B cell (primary cell): Measurements from ENCODE around the gene MAP4K2. TPM values are rescaled to one million over a fixed set of nuclear protein-coding genes. Genes with fewer than 3 reads are reported as not detected.

Source experiments
- ATAC-seq: fragments of 200-7000 bp; cut with Tn5 transposase; one replicate; pipeline ENCODE4 v1.10.0; 2021; ENCODE audit warnings: low read depth, mild to moderate bottlenecking, moderate number of reproducible peaks, moderate library complexity
- CTCF ChIA-PET: fragments of 350-600 bp; sonication (Branson Sonifier 250); formaldehyde crosslinking; loops from one replicate; lab custom pipeline; 2021; ENCODE audit warnings: antibody characterized with exemption, inconsistent platforms; lab: Charles Lee
- POLR2A ChIA-PET: fragments of 350-600 bp; sonication (Branson Sonifier 250); formaldehyde crosslinking; loops from one replicate; lab custom pipeline; 2021; ENCODE audit warnings: antibody characterized with exemption; lab: Charles Lee
- DNase-seq: peaks from one replicate; pipeline ENCODE4 v3.0.0; 2013
- H2AFZ ChIP-seq: 2 replicates; pipeline ENCODE4 v1.6.1; 2012; ENCODE audit warnings: mild to moderate bottlenecking, low read depth, low read length; ENCODE audit not compliant: insufficient read depth, poor library complexity, severe bottlenecking
- H3K27ac ChIP-seq, 2 donors: 1 replicate in 1 of 2; 2 replicates in 1 of 2; pipeline ENCODE4 v1.5.1; 2012 to 2013; ENCODE audit warnings: low read length in 2 of 2, mild to moderate bottlenecking in 2 of 2, moderate library complexity in 1 of 2
- H3K27me3 ChIP-seq, 4 experiments: fragments of 200-600 bp in 1 of 4; sonication (generic) in 1 of 4; replicated peaks in 1 of 4; 1 replicate in 2 of 4; 2 replicates in 2 of 4; pipeline versions ENCODE4 v1.6.1 to v1.7.0; 2013 to 2016; ENCODE audit warnings: low read length in 3 of 4, mild to moderate bottlenecking in 2 of 4, mixed read lengths in 1 of 4, moderate library complexity in 1 of 4; ENCODE audit not compliant: insufficient read depth in 4 of 4, control insufficient read depth in 3 of 4; ENCODE audit errors: control extremely low read depth in 1 of 4
- H3K36me3 ChIP-seq, 2 experiments: replicated peaks in 1 of 2; 1 replicate in 1 of 2; 2 replicates in 1 of 2; pipeline versions ENCODE4 v1.6.1 to v1.7.1; 2013; ENCODE audit warnings: low read length in 1 of 2; ENCODE audit not compliant: insufficient read depth in 2 of 2, control insufficient read depth in 1 of 2; ENCODE audit errors: control extremely low read depth in 1 of 2, extremely low read depth in 1 of 2
- H3K4me1 ChIP-seq, 2 donors: fragments of 200-600 bp in 1 of 2; sonication (generic) in 1 of 2; 1 replicate in 1 of 2; 2 replicates in 1 of 2; pipeline versions ENCODE4 v1.5.1 to v1.6.1; 2013 to 2017; ENCODE audit warnings: low read length in 2 of 2; ENCODE audit not compliant: control insufficient read depth in 2 of 2, insufficient read depth in 2 of 2
- H3K4me2 ChIP-seq: replicated peaks from 2 replicates; pipeline ENCODE3; 2012; ENCODE audit warnings: mild to moderate bottlenecking, low read depth, low read length; ENCODE audit not compliant: poor library complexity, severe bottlenecking
- H3K4me3 ChIP-seq, 5 experiments: fragments of 200-600 bp in 1 of 5; sonication (generic) in 1 of 5; 1 replicate in 3 of 5; 2 replicates in 2 of 5; pipeline versions ENCODE4 v1.5.1 to v1.7.0; 2011 to 2016; ENCODE audit warnings: low read length in 4 of 5, mild to moderate bottlenecking in 4 of 5, low read depth in 2 of 5, control low read depth in 1 of 5, moderate library complexity in 1 of 5; ENCODE audit not compliant: insufficient read depth in 1 of 5; ENCODE audit errors: control extremely low read depth in 1 of 5, extremely low read depth in 1 of 5
- H3K79me2 ChIP-seq: fragments of 200-600 bp; sonication (generic); one replicate; pipeline ENCODE4 v1.6.0; 2016; ENCODE audit warnings: low read length; ENCODE audit not compliant: control insufficient read depth, insufficient read depth
- H3K9ac ChIP-seq: fragments of 200-600 bp; sonication (generic); 2 replicates; pipeline ENCODE4 v1.6.1; 2017; ENCODE audit warnings: mild to moderate bottlenecking, low read length, moderate library complexity
- H3K9me3 ChIP-seq, 3 donors: one replicate each; pipeline versions ENCODE4 v1.6.1 to v1.7.1; 2013; ENCODE audit warnings: low read length in 2 of 3; ENCODE audit not compliant: control insufficient read depth in 2 of 3, insufficient read depth in 1 of 3; ENCODE audit errors: control extremely low read depth in 1 of 3
- H4K20me1 ChIP-seq: 2 replicates; pipeline ENCODE4 v1.6.0; 2012; ENCODE audit warnings: mild to moderate bottlenecking, low read length; ENCODE audit not compliant: insufficient read depth, control insufficient read depth, poor library complexity, severe bottlenecking
- H3K27ac Mint-ChIP-seq: one replicate; pipeline ENCODE4 v1.8.0; 2021; ENCODE audit warnings: mixed read lengths
- H3K27me3 Mint-ChIP-seq: one replicate; pipeline ENCODE4 v1.8.0; 2021; ENCODE audit warnings: mixed read lengths
- H3K4me1 Mint-ChIP-seq: one replicate; pipeline ENCODE4 v1.8.0; 2021; ENCODE audit warnings: mixed read lengths
- H3K4me3 Mint-ChIP-seq: one replicate; pipeline ENCODE4 v1.8.0; 2021; ENCODE audit warnings: mixed read lengths
- H3K9me3 Mint-ChIP-seq: one replicate; pipeline ENCODE4 v1.8.0; 2022; ENCODE audit warnings: mixed read lengths; ENCODE audit not compliant: insufficient read depth
- EZH2 ChIP-seq: IDR thresholded peaks from 2 replicates; pipeline ENCODE4 v1.6.1; 2012; ENCODE audit warnings: borderline replicate concordance, low read depth, mild to moderate bottlenecking, moderate library complexity, low read length; ENCODE audit not compliant: insufficient read depth, poor library complexity, severe bottlenecking
- WGBS: methylation state at CpG from one replicate; pipeline ENCODE4 v1.1.5; 2013; ENCODE audit warnings: missing lambda C conversion rate; ENCODE audit not compliant: insufficient coverage; 5-methylcytosine and 5-hydroxymethylcytosine counted together
- intact Hi-C: fragments of 100-400 bp; cut with micrococcal nuclease; formaldehyde crosslinking; loops from one replicate; pipeline ENCODE4 v1.10.0; 2022
- polyA plus RNA-seq: library from polyadenylated mRNA; depleted of rRNA; stranded (reverse); fragments of >200 nt; gene quantifications from 2 replicates; pipeline ENCODE4 v1.2.3, GENCODE V29; 2012
- total RNA-seq, 2 donors: library from RNA; stranded (reverse); fragments of 120-200 nt in 1 of 2; gene quantifications; 1 replicate in 1 of 2; 2 replicates in 1 of 2; pipeline versions ENCODE4 v1.2.3 to v1.2.4, GENCODE V29; 2013 to 2022
- TF ChIP-seq, protein P1 (sequence below): fragments of 200-600 bp; IDR thresholded peaks from one replicate; pipeline ENCODE4 v1.8.0; 2022; ENCODE audit warnings: antibody characterized with exemption, mild to moderate bottlenecking

MAP4K2 gene
- total and polyA plus RNA-seq, 2 donors (not counting 1 experiment from before 2014, with no cell fraction given) = 118 to 163 TPM

DNA sequence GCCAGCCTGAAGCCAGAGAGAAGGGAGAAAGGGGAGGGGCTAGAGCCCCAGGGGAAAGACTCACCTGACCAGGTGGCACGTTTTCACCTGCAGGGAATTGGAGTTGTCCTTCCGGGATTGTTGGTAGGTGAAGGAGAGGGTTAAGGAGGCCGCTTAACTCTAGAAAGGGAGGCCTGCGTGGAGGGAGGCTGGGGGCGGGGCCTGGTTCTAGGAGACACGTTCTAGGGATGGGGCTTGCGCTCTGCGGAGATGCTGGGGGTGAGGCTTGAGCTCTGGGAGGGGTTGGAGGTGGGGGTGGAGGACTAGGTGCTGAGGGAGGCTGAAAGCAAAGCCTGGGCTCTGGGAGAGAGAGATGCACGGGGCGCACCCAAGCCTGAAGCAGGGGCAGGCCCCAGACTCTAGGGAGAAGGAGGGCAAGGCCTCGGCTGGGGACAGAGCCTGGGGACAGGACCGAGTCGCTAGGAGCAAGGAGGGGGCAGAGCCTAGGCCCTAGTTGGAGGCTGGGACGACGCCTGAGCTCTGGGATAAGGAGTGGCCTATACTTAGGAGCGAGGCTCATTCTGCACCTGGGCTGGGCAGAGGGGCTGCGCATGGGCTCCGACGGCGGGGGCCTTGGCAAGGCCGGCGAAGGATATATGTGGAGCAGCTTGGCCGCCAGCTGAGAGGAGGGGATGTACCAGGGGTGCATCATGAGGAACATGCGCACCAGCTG is 61.5 kb downstream of the MAP4K2 start:
- H3K4me3 Mint-ChIP-seq = peak overlapping the region; percentile 97
- TF ChIP-seq EZH2 = no peak
- TF ChIP-seq, protein P1, sequence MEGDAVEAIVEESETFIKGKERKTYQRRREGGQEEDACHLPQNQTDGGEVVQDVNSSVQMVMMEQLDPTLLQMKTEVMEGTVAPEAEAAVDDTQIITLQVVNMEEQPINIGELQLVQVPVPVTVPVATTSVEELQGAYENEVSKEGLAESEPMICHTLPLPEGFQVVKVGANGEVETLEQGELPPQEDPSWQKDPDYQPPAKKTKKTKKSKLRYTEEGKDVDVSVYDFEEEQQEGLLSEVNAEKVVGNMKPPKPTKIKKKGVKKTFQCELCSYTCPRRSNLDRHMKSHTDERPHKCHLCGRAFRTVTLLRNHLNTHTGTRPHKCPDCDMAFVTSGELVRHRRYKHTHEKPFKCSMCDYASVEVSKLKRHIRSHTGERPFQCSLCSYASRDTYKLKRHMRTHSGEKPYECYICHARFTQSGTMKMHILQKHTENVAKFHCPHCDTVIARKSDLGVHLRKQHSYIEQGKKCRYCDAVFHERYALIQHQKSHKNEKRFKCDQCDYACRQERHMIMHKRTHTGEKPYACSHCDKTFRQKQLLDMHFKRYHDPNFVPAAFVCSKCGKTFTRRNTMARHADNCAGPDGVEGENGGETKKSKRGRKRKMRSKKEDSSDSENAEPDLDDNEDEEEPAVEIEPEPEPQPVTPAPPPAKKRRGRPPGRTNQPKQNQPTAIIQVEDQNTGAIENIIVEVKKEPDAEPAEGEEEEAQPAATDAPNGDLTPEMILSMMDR = no peak
- H3K4me1 Mint-ChIP-seq = peaks cover 39% of the 10 kb centered on the region
- no peaks in the 10 kb centered on the region for H3K9me3 Mint-ChIP-seq
- intact Hi-C loops = loop anchor here (1.0 to 10.0 kb wide), 6 partner anchors 18 to 833 kb away; partner anchors contain the start of genes CDC42BPG, EHBP1L1, FAM89B and MAP4K2
- H3K36me3 ChIP-seq = peaks cover 0 to 53% of the 10 kb centered on the region in 2 experiments
- no peaks in the 10 kb centered on the region for H3K9me3 ChIP-seq
- peaks cover 75% of the 10 kb centered on the region for H4K20me1 ChIP-seq
- H3K27ac ChIP-seq = peak overlapping the region in 1 of 2 donors; percentile 84
- 90% methylated on average over 20 of the region's 24 CpGs for WGBS
- H3K27ac Mint-ChIP-seq = peak overlapping the region; percentile 86
- H2AFZ ChIP-seq = peak overlapping the region; percentile 5
- no peak for ATAC-seq
- H3K27me3 Mint-ChIP-seq = no peaks in the 10 kb centered on the region
- ChIA-PET CTCF (interaction anchor here (0.9 to 13.7 kb wide), 13 partner anchors 19 to 252 kb away, joined by 3 to 280 read pairs (median 9); partner anchors contain the start of genes CDC42BPG, MAP4K2, NRXN2 and SF1), POLR2A (interaction anchor here (0.6 to 8.9 kb wide), 4 partner anchors 13 to 35 kb away, joined by 3 to 149 read pairs (median 5); partner anchors contain the start of gene SF1)
- H3K4me1 ChIP-seq = peaks cover 20 to 26% of the 10 kb centered on the region in 2 donors
- DNase-seq = no peak
- H3K79me2 ChIP-seq = peaks cover 68% of the 10 kb centered on the region
- H3K4me2 ChIP-seq = peak overlapping the region; percentile 99
- H3K4me3 ChIP-seq = peak overlapping the region in 4 of 5 experiments; percentile 72 to 99 (median 90)
- peak overlapping the region; percentile 94 for H3K9ac ChIP-seq
- H3K27me3 ChIP-seq = no peaks in the 10 kb centered on the region
